A673 (cell line): Measurements from ENCODE around the gene ASPM. TPM values are rescaled to one million over a fixed set of nuclear protein-coding genes. Genes with fewer than 3 reads are reported as not detected.

Experiments
- BruUV-seq: library from RNA; stranded (reverse); fragments of 400-500 nt; replicated peaks from 2 replicates; lab custom pipeline; 2021; lab: Mats Ljungman, UMichigan
- CTCF ChIA-PET: fragments of 300-600 bp; sonication (Branson Sonifier 250); formaldehyde crosslinking; loops from one replicate; lab custom pipeline; 2022; ENCODE audit warnings: antibody characterized with exemption; lab: Charles Lee
- POLR2A ChIA-PET: fragments of 300-600 bp; sonication (Branson Sonifier 250); formaldehyde crosslinking; loops from one replicate; lab custom pipeline; 2022; ENCODE audit warnings: antibody characterized with exemption; ENCODE audit not compliant: low non-redundant PET; lab: Charles Lee
- DNase-seq: peaks from one replicate; pipeline ENCODE4 v3.0.0-alpha.2; 2015; ENCODE audit warnings: low spot score
- H3K27ac ChIP-seq: fragments of 200-600 bp; sonication (generic); 2 replicates; pipeline ENCODE4 v1.5.1; 2016; ENCODE audit warnings: mixed run types, low read depth, mild to moderate bottlenecking, mixed read lengths, antibody characterized with exemption, low read length; ENCODE audit not compliant: poor library complexity, severe bottlenecking
- H3K27me3 ChIP-seq: fragments of 200-600 bp; sonication (generic); replicated peaks from 2 replicates; pipeline ENCODE4 v1.6.1; 2017; ENCODE audit warnings: mixed run types, low read depth, mild to moderate bottlenecking, mixed read lengths, antibody characterized with exemption, low read length; ENCODE audit not compliant: insufficient read depth, poor library complexity
- H3K36me3 ChIP-seq: fragments of 200-600 bp; sonication (generic); 2 replicates; pipeline ENCODE4 v1.6.1; 2016; ENCODE audit warnings: mixed run types, mild to moderate bottlenecking, mixed read lengths, antibody characterized with exemption, low read length; ENCODE audit not compliant: insufficient read depth, poor library complexity, severe bottlenecking
- H3K4me1 ChIP-seq: fragments of 200-600 bp; sonication (generic); 2 replicates; pipeline ENCODE4 v1.6.1; 2017; ENCODE audit warnings: mixed run types, mild to moderate bottlenecking, mixed read lengths, antibody characterized with exemption, low read length; ENCODE audit not compliant: insufficient read depth, poor library complexity, severe bottlenecking
- H3K4me3 ChIP-seq: fragments of 200-600 bp; sonication (generic); 2 replicates; pipeline ENCODE4 v1.5.1; 2016; ENCODE audit warnings: low read depth, mixed run types, mild to moderate bottlenecking, mixed read lengths, low read length; ENCODE audit not compliant: poor library complexity, severe bottlenecking
- H3K9me3 ChIP-seq: fragments of 200-600 bp; sonication (generic); 2 replicates; pipeline ENCODE4 v1.6.1; 2016; ENCODE audit warnings: mixed run types, low read depth, mild to moderate bottlenecking, mixed read lengths, antibody characterized with exemption, low read length; ENCODE audit not compliant: poor library complexity, severe bottlenecking
- CTCF ChIP-seq: fragments of 300-800, 200-600 bp; sonication (generic); conservative IDR thresholded peaks from 2 replicates; pipeline ENCODE4 v1.5.1; 2017; ENCODE audit warnings: low read depth, mild to moderate bottlenecking, antibody characterized with exemption, low read length, moderate library complexity, mixed read lengths
- EZH2 ChIP-seq: fragments of 200-600 bp; sonication (generic); IDR thresholded peaks from 2 replicates; pipeline ENCODE4 v1.6.1; 2017; ENCODE audit warnings: borderline replicate concordance, low read depth, mild to moderate bottlenecking, mixed read lengths, antibody characterized with exemption, low read length; ENCODE audit not compliant: poor library complexity, severe bottlenecking
- intact Hi-C: fragments of 100-400 bp; cut with micrococcal nuclease; formaldehyde crosslinking; loops from one replicate; pipeline ENCODE4 v1.10.0; 2022; ENCODE audit not compliant: unreplicated experiment
- total RNA-seq: library from RNA; stranded (reverse); gene quantifications from 2 replicates; pipeline ENCODE4 v1.2.3, GENCODE V29; 2021

Gene ASPM
- total RNA-seq, 1 experiment from 2014 or later: 78.5 TPM

- TF ChIP-seq CTCF: no peak
- TF ChIP-seq EZH2: no peak
- ChIA-PET POLR2A (no interaction called here), CTCF (no interaction called here)
- DNase-seq: no peak
- Histone ChIP-seq H3K36me3 (peaks cover 63% of the 10 kb centered on the region), H3K4me3 (no peak overlapping the region), H3K9me3 (no peaks in the 10 kb centered on the region), H3K4me1 (no peaks in the 10 kb centered on the region), H3K27ac (no peak overlapping the region), H3K27me3 (no peaks in the 10 kb centered on the region)
- intact Hi-C loops: no loop called here
- BruUV-seq: no TSS peak
Measured at GRCh38 chr1:197116156-197116555, 30.3 kb downstream of the ASPM start.

- Histone ChIP-seq H3K4me3 (no peak overlapping the region), H3K36me3 (peaks cover 57% of the 10 kb centered on the region), H3K9me3 (no peaks in the 10 kb centered on the region), H3K4me1 (no peaks in the 10 kb centered on the region), H3K27me3 (no peaks in the 10 kb centered on the region), H3K27ac (no peak overlapping the region)
- no TSS peak for BruUV-seq
- POLR2A ChIA-PET: no interaction called here
- intact Hi-C loops: no loop called here
- no peak for TF ChIP-seq EZH2
- no peak for DNase-seq
- CTCF ChIA-PET: no interaction called here
Measured at GRCh38 chr1:197106869-197107268, 39.6 kb downstream of the ASPM start.

- no TSS peak for BruUV-seq
- no peaks in the 10 kb centered on the region for H3K27me3 ChIP-seq
- intact Hi-C loops: no loop called here
- H3K36me3 ChIP-seq: peaks cover 39% of the 10 kb centered on the region
- no peak for DNase-seq
- no peaks in the 10 kb centered on the region for H3K4me1 ChIP-seq
- no peak overlapping the region for H3K27ac ChIP-seq
- H3K4me3 ChIP-seq: no peak overlapping the region
- POLR2A ChIA-PET: no interaction called here
- TF ChIP-seq CTCF (no peak), EZH2 (no peak)
- no peaks in the 10 kb centered on the region for H3K9me3 ChIP-seq
- CTCF ChIA-PET: no interaction called here
Measured at GRCh38 chr1:197103300-197103699, 43.2 kb downstream of the ASPM start.

GRCh38 chr1:197101978-197102377 is 44.5 kb downstream of the ASPM start:
- ChIA-PET POLR2A (no interaction called here), CTCF (no interaction called here)
- Histone ChIP-seq H3K4me3 (no peak overlapping the region), H3K27me3 (no peaks in the 10 kb centered on the region), H3K36me3 (peaks cover 32% of the 10 kb centered on the region), H3K9me3 (no peaks in the 10 kb centered on the region), H3K27ac (no peak overlapping the region), H3K4me1 (no peaks in the 10 kb centered on the region)
- no TSS peak for BruUV-seq
- TF ChIP-seq EZH2 (no peak), CTCF (no peak)
- DNase-seq: no peak
- intact Hi-C loops: no loop called here
